ENCODE results near the gene SLC44A4.
A peak's percentile ranks its signal among the peaks of the same experiment; 100 is the strongest.
"Not testable (repeated sequence)": the region's sequence is repeated elsewhere in the genome, so short reads cannot be mapped to it uniquely, and the experiment has no call there.

Gene SLC44A4

DNA sequence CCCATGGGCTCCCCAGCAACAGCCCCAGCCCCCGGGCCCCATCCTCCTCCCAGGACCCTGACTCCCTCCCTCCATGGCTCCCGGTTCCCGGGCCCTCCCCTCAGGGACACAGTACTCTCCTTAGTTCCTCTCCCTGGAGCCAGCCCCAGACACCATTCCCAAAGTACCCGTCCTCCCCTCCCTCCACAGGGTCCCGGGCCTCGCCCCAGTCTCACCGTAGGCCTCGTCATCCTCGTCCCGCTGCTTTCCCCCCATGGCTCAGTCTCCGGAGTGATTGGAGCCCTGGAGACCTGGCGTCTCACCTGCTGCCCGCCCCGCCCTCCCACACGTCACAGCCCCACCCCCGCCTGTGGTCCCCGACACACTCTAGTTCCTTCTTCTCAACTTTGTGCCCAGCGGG, at the start of gene SLC44A4:
Gene SLC44A4 (minus strand): TSS at position 272 of the 400 bp plus-strand sequence. CDS start 17 bp downstream, at position 255.
- no peak for DNase-seq

DNA sequence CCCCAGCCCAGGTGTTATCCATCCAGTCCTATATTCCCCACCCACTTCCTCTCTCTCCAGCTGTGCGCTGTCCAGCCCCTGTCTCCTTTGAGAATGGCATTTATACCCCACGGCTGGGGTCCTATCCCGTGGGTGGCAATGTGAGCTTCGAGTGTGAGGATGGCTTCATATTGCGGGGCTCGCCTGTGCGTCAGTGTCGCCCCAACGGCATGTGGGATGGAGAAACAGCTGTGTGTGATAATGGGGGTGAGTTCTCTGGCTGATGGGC, 49.8 kb upstream of the SLC44A4 start:
- no peak for DNase-seq

DNA sequence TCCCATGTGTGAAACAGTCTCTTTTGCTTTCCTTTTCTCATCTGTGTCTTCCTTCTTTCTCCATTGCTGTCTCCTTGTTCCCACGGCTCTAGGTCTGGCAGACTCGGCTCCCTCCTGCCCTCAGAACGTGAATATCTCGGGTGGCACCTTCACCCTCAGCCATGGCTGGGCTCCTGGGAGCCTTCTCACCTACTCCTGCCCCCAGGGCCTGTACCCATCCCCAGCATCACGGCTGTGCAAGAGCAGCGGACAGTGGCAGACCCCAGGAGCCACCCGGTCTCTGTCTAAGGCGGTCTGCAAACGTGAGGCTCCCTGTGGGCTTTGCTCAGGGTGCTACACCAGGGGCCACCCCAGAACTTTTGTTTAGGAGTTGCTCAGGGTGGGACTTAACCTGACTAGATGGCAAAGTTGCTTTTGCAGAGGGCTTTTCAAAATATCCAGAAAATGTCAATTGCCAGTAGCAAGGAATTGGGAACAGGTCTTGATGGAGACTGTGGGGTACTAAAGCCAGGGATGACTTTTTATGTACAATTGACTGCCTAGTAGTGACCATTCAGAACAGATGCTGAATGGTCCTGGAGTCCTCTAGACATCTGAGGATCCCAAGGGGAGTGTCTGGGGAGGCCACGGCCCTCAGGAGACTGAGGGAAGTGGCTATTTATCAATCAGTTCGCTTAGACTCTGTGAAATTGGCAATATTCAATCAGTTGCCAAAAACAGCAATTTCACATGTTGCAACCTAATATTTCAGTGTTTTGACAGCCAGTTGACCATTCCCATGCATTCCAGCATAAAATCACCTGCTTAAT, 49.3 kb upstream of the SLC44A4 start:
- DNase-seq, result no peak

DNA sequence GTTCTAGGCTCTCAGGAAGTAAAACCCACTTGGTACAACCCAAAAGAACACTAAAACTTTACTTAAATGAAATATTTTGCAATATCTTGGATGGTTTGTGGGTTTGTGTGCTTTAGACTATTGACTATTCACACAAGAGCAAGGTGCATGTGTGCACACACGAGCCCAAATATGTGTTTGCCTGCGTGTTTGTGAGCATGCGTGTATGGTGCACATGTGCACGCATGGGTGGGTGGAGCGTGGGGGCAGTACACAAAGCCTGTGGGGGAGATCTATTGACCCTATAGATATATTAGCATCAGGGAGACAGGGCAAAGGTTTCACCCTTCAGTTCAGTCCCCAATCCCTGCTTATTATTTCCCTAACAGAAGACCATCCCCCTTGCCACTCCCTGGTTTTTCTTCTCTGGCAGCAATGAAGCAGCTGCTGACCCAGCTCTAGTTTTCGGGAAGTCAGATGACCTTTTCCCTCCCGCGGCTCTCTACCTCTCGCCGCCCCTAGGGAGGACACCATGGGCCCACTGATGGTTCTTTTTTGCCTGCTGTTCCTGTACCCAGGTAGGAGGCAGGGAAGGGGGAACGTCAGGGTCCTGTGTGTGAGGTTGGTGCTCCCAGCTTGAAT, 48.6 kb upstream of the SLC44A4 start, which contains the start of gene C2:
Gene C2 (plus strand): TSS at position 476 of the 621 bp plus-strand sequence. CDS start 36 bp downstream, at position 512.
- no peak for DNase-seq

DNA sequence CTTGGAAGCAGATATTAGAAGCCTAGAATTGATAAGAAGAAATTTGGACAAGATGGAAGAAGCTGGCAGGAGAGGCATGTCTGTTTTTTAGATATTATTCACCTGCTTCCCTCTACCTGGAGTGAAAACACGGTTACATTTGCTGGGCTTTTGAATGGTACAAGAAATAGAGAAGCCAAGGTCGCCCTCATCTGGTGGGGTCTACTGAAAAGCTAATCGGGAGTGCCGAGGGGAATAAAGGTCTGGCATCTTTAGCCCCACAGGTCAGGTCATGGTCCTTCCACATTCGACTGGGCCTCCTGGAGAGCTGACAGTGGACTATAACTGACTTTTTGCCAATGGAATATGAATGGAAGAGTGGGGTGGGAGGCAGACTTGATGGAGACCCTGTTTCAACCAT, 44.1 kb upstream of the SLC44A4 start:
- no peak for DNase-seq

DNA sequence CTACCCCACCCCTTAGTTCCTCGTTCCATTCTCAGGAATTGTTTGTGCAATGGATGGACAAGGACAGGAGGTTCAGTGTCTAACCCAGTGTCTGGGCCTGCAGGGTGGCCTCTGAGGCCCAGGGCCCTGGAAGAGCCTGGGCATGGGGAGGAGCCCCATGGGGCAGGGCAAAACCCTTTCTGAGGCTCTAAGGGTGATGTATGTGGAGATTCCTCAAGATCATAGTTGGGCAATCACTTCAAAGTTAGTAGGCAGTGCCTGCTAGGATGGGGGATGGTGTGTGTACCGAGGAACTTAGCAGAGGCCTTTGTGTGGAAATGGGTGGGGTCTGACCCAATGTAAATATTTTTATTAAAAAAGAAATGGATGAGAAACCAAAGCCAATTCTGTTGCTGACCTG, 42.0 kb upstream of the SLC44A4 start:
- no peak for DNase-seq

DNA sequence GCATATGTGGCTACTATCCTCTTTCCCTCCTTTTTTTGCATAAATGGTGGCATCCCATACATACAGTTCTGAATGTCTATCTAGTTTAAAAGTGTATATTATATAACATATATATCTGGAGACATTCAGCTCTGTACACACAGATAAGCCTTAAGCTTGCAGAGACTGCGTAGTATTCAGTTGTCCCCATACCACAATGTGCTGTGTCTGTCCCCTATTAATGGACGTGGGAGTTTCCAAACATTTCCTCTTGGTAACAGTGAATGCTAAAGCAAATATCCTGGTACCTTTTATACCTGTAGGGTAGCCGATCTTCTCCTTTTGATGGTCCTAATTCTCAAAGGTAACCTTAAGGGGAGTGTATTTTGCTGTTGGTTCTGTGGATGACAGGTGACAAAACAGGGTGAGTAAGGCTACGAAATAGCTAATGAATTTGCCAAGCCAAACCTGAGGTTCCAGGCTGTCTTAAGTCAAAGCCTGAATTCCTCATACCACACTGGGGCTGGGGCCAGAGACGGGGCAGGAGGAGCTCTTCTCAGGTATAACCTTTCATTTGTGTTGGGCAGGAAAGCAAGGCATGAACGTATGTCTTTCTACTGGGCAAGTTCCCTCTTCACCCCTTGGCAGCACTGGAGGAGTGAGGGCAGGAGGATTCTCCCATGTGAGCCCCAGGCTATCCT, 41.0 kb upstream of the SLC44A4 start:
- no peak for DNase-seq

DNA sequence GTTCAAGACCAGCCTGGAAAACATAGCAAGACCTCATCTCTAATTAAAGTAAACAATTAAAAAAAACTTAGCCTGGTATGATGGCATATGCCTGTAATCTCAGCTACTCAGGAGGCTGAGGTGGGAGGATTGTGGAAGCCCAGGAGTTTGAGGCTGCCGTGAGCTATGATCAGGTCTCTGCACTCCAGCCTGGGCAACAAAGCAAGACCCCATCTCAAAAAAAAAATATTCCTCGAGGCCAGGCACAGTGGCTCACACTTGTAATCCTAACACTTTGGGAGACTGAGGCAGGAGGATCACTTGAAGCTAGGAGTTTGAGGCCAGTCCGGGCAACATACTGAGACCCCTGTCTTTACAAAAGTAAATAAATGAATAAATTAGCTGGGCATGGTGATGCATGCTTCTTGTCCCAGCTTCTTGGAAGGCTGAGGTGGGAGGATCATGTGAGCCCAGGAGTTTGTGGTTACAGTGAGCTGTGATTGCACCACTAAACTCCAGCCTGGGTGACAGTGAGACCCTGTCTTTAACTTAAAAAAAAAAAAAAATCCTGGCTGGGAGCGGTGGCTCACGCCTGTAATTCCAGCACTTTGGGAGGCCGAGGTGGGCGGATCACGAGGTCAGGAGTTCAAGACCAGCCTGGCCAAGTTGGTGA, 39.4 kb upstream of the SLC44A4 start:
- DNase-seq, result no peak

DNA sequence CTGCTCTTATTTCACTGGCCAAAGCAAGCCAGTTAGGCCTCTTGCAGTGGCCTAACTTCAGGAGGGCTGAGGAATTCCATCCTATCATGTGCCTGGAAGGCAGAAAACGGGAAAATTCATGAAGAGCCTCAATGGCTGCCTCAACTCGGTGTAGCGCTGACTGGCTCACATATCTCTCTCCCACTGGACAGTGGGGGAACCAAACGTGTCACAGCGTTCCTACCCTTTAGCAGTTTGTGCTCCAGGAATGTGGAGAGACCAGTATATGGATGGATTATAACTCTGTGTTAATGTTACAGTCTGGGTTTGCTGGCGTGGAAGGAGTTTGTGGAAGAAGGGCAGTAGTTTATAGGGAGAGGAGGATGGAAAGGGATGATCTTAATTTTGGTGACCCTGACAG, 37.0 kb upstream of the SLC44A4 start:
- DNase-seq, result no peak

DNA sequence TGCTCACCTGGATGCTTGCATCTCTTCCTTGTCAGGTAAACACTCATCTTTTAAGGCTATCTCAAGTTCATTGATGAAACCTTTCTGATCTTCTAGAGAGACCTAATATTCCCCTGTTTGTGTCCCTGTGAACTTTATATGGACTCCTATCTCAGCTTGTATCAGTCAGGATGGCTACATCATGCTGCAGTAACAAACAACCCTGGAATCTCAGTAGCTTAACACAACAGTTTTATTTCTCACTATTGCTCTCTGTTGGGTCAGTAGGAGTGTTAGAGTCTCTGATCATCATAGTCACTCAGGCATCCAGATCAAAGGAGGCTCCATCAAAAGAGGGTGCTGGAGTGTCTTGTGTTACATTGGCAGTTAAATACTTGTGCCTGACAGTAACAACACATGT, 36.6 kb upstream of the SLC44A4 start:
- no peak for DNase-seq

DNA sequence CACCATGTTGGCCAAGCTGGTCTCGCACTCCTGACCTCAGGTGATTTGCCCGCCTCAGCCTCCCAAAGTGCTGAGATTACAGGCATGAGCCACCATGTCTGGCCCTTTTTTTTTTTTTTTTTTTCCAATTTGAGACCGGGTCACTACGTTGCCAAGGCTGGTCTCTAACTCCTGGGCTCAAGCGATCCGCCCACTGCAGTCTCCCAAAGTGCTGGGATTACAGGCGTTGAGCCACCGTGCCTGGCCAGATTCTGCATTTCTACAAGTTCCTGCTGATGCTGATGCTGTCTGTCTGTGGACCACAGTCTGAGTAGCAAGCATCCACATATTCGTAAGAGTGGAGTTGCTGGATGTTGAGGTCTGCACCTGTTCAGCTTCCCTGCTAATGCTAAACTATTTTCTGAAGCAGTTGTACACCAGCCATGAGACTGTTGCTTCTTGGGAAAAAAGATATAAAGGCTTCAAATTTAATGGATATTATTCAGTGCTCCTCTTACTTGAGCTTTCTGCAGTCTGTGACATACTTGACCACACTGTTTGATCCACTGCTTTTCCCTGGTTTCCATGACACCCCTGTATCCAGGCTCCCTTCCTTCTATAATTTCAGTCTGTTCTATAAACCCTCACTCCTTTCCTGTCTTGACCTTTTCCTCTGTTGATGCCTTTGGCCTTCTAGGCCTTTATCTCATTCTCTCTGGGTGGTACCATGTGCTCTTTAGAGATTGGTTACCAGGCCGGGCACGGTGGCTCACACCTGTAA, 33.2 kb upstream of the SLC44A4 start:
- no peak for DNase-seq

DNA sequence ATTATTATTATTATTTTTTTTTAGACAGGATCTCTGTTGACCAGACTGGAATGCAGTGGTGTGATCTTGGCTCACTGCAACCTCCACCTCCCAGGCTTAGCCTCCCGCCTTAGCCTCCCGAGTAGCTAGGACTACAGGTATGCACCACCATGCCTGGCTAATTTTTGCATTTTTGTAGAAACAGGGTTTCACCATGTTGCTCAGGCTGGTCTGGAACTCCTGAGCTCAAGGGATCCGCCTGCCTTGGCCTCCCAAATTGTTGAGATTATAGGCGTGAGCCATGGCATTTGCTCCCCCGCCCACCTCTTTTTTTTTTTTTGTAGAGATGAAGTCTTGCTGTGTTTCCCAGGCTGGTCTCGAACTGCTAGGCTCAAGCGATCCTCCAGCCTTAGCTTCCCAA, 30.5 kb upstream of the SLC44A4 start:
- not testable (repeated sequence) for DNase-seq

DNA sequence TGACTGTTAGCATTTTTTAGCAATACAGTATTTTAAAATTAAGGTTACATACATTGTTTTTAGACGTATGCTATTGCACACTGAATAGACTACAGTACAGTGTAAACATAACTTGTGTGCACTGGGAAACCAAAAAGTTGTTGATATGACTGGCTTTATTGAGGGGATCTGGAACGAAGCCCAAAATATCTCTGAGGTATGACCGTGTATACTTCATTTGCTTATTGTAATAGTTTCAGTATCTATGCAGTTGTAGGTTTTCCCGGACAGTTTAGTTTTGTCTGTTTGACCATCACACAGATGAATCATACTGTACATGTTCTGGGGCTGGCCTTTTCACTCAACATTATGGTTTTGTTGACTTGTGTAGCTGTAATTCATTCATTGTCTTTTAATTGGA, 30.0 kb upstream of the SLC44A4 start:
- DNase-seq, result no peak

DNA sequence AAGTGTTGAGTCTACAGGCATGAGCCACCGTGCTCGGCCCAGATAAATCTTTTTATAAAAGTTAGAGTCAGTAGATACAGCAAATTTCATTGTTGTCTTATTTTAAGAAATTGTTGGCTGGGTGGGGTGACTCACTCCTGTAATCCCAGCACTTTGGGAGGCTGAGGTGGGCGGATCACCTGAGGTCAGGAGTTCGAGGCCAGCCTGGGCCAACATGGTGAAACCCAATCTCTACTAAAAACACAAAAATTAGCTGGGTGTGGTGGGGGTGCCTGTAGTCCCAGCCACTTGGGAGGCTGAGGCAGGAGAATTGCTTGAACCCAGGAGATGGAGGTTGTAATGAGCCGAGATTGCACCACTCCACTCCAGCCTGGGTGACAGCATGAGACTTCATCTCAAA, 29.5 kb upstream of the SLC44A4 start:
- not testable (repeated sequence) for DNase-seq

DNA sequence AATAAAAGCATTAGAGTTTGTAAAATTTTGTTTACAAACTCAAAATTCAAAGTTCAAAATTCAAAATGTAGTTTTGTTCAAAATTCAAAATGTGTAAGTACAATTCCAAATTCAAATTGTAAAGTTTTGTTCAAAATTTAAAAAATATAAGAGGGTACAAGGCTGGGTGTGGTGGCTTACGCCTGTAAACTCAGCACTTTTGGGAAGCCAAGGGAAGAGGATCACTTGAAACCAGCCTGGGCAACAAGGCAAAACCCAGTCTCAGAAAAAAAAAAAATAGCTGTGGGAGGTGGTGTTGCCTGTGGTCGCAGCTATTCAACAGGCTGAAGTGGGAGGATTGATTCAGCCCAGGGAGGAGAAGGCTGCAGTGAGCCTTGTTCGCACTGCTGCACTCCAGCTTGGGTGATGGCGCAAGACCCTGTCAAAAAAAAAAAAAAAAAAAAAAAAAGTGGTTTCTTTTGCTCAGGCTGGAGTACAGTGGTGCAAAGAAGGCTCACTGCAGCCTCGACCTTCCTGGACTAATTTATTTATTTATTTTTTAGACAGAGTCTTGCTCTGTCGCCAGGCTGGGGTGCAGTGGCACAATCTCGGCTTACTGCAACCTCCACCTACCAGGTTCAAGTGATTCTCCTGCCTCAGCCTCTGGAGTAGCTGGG, 28.5 kb upstream of the SLC44A4 start:
- no peak for DNase-seq

DNA sequence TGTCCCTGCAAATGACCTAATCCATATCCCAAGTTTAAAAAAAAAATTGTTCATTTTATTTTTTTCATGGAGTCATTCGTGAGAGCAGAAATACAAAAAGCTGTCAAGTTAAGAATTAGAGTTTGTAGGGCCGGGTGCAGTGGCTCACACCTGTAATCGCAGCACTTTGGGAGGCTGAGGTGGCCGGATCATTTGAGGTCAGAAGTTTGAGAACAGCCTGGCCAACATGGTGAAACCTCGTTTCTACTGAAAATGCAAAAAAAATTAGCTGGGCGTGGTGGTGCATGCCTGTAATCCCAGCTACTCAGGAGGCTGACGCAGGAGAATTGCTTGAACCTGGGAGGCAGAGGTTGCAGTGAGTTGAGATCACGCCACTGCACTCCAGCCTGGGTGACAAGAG, 27.9 kb upstream of the SLC44A4 start:
- DNase-seq, result not testable (repeated sequence)

DNA sequence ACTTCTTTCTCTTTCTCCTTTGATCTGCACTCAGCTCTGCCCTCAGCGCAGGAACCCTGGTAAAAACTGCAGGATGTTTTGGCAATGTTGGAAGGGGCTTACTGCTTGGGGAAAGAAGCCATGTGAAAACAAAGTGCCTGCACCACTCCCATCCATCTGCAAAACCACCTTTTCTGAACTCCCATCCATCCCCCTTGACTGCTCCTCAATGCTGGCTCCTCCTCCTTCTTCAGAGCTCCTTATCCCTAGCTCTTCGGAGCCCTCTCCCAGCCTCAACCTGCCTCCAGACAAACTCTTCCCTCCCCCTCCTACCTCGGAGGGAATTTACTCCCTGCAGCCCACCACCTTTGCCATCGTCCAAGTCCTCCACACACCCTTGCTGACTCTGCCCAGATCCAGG, 27.3 kb upstream of the SLC44A4 start:
- DNase-seq, result no peak

DNA sequence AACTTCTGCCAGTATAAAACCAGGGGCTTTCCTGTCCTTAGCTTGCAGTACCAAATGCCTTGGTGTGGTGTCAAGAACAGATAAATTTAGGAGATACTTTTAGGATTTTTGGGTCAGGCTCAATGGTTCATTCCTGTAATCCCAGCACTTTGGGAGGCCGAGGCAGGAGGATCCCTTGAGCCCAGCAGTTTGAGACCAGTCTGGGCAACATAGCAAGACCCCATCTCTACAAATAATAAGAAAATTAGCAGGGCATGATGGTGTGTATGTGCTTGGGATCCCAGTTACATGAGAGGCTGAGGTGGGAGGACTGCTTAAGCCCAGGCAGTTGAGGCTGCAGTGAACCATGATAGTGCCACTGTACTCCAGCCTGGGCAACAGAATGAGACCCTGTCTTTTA, 26.2 kb upstream of the SLC44A4 start:
- DNase-seq, result no peak

DNA sequence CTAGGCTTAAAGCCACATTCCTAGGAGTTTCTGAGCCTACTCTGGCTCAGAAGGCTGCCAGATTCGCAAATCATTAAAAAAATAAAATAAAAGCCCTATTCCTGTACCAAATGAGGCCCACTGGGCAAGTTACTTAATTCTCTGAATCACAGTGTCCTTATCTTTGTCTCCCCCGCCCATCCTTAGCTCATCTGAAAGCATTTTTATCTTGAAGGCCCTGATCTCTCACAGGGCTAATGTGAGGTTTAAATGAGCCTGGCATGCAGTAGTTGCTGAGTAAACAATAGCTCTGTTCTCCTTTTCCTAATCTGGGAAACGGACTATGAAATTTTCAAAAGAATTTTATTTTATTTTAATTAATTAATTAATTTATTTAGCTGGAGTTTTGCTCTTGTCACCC, 25.2 kb upstream of the SLC44A4 start:
- DNase-seq, result no peak

DNA sequence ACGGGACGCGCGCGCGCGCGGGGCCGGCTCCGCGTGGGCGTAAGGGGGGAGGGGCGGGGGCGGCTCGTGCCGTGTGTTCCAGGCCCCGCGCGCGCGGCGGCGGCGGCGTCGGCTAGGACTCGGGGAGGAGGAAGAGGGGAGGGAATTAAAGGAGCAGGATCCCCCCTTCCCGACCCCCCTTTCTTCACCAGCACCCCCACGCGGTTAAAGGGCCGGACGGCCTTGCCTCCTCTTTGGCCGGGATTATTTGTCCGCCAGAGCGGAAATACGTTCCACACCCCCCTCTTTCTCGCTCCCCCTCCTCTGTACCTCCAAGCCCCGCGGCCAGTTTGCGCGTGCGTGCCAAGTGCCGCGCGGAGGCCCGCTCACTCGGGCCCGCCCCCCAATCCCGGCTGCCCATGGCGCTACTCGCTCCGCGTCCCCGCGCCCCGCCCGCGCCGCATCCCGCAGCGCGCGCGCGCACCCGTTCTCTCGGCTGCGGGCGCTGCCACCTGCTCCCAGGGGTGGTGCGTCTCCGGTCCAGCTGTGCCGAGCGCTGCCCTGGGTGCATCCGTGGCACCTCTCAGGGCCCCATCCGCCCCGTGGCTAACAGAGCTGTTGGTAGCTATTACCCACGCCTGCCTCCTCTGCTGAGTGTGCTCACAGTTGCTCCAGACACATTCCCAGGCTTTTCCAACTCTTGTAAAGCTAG, 23.3 kb upstream of the SLC44A4 start, which contains the start of gene ZBTB12:
Gene ZBTB12 (minus strand): TSS at position 134 of the 691 bp plus-strand sequence. CDS start 781 bp downstream, outside the sequence.
- peak; percentile 99 for DNase-seq

DNA sequence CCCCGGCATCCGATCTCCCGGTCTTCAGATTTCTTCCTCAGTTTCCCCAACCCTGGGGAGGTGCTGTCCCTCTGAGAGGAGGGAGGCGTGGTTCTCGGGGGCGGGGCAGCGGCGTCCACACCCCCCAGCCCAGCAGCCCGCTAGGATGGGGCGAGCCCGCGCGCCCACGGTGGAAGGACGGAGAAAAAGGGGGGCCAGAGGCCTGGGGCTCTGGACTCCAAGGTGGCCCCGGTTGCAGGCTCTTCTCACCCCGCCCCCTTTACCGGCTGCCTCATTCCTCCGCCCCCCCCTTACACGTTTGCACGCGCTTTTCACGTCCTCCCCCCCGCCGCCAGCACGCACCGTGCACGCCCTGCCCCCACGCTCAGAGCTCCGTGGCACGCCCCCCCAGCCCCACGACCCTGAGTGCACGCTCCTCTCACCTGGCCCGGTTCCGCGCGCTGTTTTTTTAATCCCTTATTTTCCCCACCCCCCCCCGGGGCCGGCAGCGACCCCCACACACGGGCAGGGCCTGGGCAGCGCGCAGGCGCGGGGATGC, 22.7 kb upstream of the SLC44A4 start:
- DNase-seq, result peak; percentile 64
